H1 (cell line): ENCODE measurements around the gene SH3RF3. TPM values are rescaled to one million over a fixed set of nuclear protein-coding genes. Genes with fewer than 3 reads are reported as not detected.

ENCODE experiments used
- CTCF ChIA-PET: fragments of 300-600 bp; sonication (Branson Sonifier 250); formaldehyde crosslinking; loops from one replicate; lab custom pipeline; 2021; ENCODE audit not compliant: partially characterized antibody; lab: Charles Lee
- POLR2A ChIA-PET: fragments of 300-600 bp; sonication (Branson Sonifier 250); formaldehyde crosslinking; loops from one replicate; lab custom pipeline; 2021; ENCODE audit warnings: inconsistent platforms; ENCODE audit not compliant: partially characterized antibody; lab: Charles Lee
- DNase-seq, 2 experiments: peaks; one replicate each; pipeline versions ENCODE4 v3.0.0 to v3.0.0-alpha.2; 2010 to 2022; ENCODE audit warnings: low spot score in 2 of 2, low read depth in 1 of 2, mixed read lengths in 1 of 2
- FAIRE-seq: peaks from 2 replicates; lab custom pipeline; 2011; peaks lifted over from hg19 to GRCh38; lab: Jason Lieb, UNC
- H2AFZ ChIP-seq: 2 replicates; pipeline ENCODE4 v1.8.1; 2012; ENCODE audit warnings: low read length, inconsistent platforms
- H2AK5ac ChIP-seq: 2 replicates; pipeline ENCODE4 v1.6.1; 2013; ENCODE audit warnings: low read depth, low read length
- H2BK120ac ChIP-seq: replicated peaks from 2 replicates; pipeline ENCODE3; 2013; ENCODE audit warnings: low read depth, low read length, inconsistent platforms
- H2BK12ac ChIP-seq: 2 replicates; pipeline ENCODE4 v1.6.1; 2013; ENCODE audit warnings: low read depth, low read length
- H2BK15ac ChIP-seq: 2 replicates; pipeline ENCODE4 v1.6.1; 2013; ENCODE audit warnings: low read length
- H2BK20ac ChIP-seq: 2 replicates; pipeline ENCODE4 v1.6.1; 2013; ENCODE audit warnings: low read length
- H2BK5ac ChIP-seq: 2 replicates; pipeline ENCODE4 v1.6.1; 2013; ENCODE audit warnings: low read depth, low read length
- H3K14ac ChIP-seq: 2 replicates; pipeline ENCODE4 v1.6.1; 2013; ENCODE audit warnings: inconsistent platforms; ENCODE audit not compliant: insufficient read length
- H3K18ac ChIP-seq: 2 replicates; pipeline ENCODE4 v1.6.1; 2013; ENCODE audit warnings: low read length; ENCODE audit errors: extremely low read depth
- H3K23ac ChIP-seq: 2 replicates; pipeline ENCODE4 v1.6.1; 2013; ENCODE audit warnings: inconsistent platforms; ENCODE audit not compliant: insufficient read length
- H3K23me2 ChIP-seq: 2 replicates; pipeline ENCODE4 v1.6.1; 2013; ENCODE audit warnings: low read depth, low read length
- H3K27ac ChIP-seq: 2 replicates; pipeline ENCODE4 v1.6.1; 2011; ENCODE audit warnings: low read depth, low read length, inconsistent platforms
- H3K27me3 ChIP-seq, 4 experiments: replicated peaks in 1 of 4; 1 replicate in 1 of 4; 2 replicates in 3 of 4; pipeline versions ENCODE4 v1.6.1 to v1.8.1; 2011 to 2013; ENCODE audit warnings: low read length in 3 of 4, mild to moderate bottlenecking in 3 of 4, inconsistent platforms in 2 of 4, mixed read lengths in 2 of 4, moderate library complexity in 1 of 4; ENCODE audit not compliant: control insufficient read depth in 3 of 4, insufficient read depth in 3 of 4; ENCODE audit errors: extremely low read depth in 1 of 4
- H3K36me3 ChIP-seq, 4 experiments: 2 replicates each; pipeline versions ENCODE4 v1.6.1 to v1.8.1; 2011 to 2013; ENCODE audit warnings: mild to moderate bottlenecking in 4 of 4, low read length in 3 of 4, moderate library complexity in 2 of 4, control low read depth in 1 of 4, inconsistent platforms in 1 of 4; ENCODE audit not compliant: insufficient read depth in 4 of 4, control insufficient read depth in 2 of 4
- H3K4ac ChIP-seq: replicated peaks from 2 replicates; pipeline ENCODE3; 2013; ENCODE audit warnings: low read length, low read depth, mixed read lengths, inconsistent platforms; ENCODE audit not compliant: insufficient read length
- H3K4me1 ChIP-seq, 4 experiments: replicated peaks in 1 of 4; 1 replicate in 1 of 4; 2 replicates in 3 of 4; pipeline versions ENCODE4 v1.6.1 to v1.8.1; 2011 to 2013; ENCODE audit warnings: low read length in 3 of 4, inconsistent platforms in 2 of 4, mixed read lengths in 1 of 4; ENCODE audit not compliant: insufficient read depth in 4 of 4, control insufficient read depth in 3 of 4
- H3K4me2 ChIP-seq, 2 experiments: 2 replicates each; pipeline versions ENCODE4 v1.6.1 to v1.8.1; 2011 to 2013; ENCODE audit warnings: low read depth in 2 of 2, low read length in 2 of 2, control low read depth in 1 of 2, inconsistent platforms in 1 of 2, mild to moderate bottlenecking in 1 of 2; ENCODE audit not compliant: insufficient read depth in 1 of 2
- H3K4me3 ChIP-seq, 4 experiments: fragments of 200-600, 300-600 bp in 1 of 4; sonication (generic), shearing (Covaris generic), sonication (Bioruptor Twin) in 1 of 4; 2 replicates each; pipeline versions ENCODE4 v1.5.1 to v1.8.1; 2011 to 2016; ENCODE audit warnings: low read length in 4 of 4, low read depth in 3 of 4, control low read depth in 2 of 4, inconsistent platforms in 2 of 4, mild to moderate bottlenecking in 2 of 4, mixed read lengths in 1 of 4, moderate library complexity in 1 of 4; ENCODE audit not compliant: insufficient read depth in 2 of 4; ENCODE audit errors: extremely low read depth in 1 of 4
- H3K56ac ChIP-seq: replicated peaks from 2 replicates; pipeline ENCODE3; 2013; ENCODE audit warnings: low read depth, mild to moderate bottlenecking, mixed read lengths, low read length, inconsistent platforms; ENCODE audit not compliant: insufficient read length
- H3K79me1 ChIP-seq: 2 replicates; pipeline ENCODE4 v1.6.1; 2013; ENCODE audit warnings: low read depth, low read length, control low read depth
- H3K79me2 ChIP-seq, 2 experiments: 2 replicates each; pipeline versions ENCODE4 v1.6.1 to v1.8.1; 2012 to 2013; ENCODE audit warnings: low read length in 2 of 2, mild to moderate bottlenecking in 2 of 2, inconsistent platforms in 1 of 2; ENCODE audit not compliant: insufficient read depth in 2 of 2, control insufficient read depth in 1 of 2
- H3K9ac ChIP-seq, 4 experiments: replicated peaks in 1 of 4; 1 replicate in 1 of 4; 2 replicates in 3 of 4; pipeline versions ENCODE4 v1.6.1 to v1.8.1; 2011 to 2013; ENCODE audit warnings: low read depth in 3 of 4, low read length in 3 of 4, control low read depth in 2 of 4, mild to moderate bottlenecking in 2 of 4, moderate library complexity in 2 of 4, inconsistent platforms in 1 of 4; ENCODE audit errors: extremely low read depth in 1 of 4
- H3K9me3 ChIP-seq, 2 experiments: 2 replicates each; pipeline versions ENCODE4 v1.6.1 to v1.8.1; 2012 to 2013; ENCODE audit warnings: mild to moderate bottlenecking in 2 of 2, moderate library complexity in 2 of 2, control low read depth in 1 of 2, inconsistent platforms in 1 of 2, low read depth in 1 of 2, low read length in 1 of 2, mixed read lengths in 1 of 2; ENCODE audit not compliant: insufficient read depth in 2 of 2
- H4K20me1 ChIP-seq, 2 experiments: replicated peaks in 1 of 2; 2 replicates each; pipeline versions ENCODE3 to v1.8.1; 2011 to 2013; ENCODE audit warnings: inconsistent platforms in 2 of 2, low read length in 2 of 2, mild to moderate bottlenecking in 1 of 2; ENCODE audit not compliant: insufficient read depth in 2 of 2, control insufficient read depth in 1 of 2
- H4K5ac ChIP-seq: 2 replicates; pipeline ENCODE4 v1.6.1; 2013; ENCODE audit warnings: low read length, low read depth, mixed read lengths, inconsistent platforms; ENCODE audit not compliant: insufficient read length
- H4K8ac ChIP-seq: 2 replicates; pipeline ENCODE4 v1.8.0; 2013; ENCODE audit warnings: mild to moderate bottlenecking, moderate library complexity, low read length, inconsistent platforms; ENCODE audit not compliant: insufficient read depth; ENCODE audit errors: extremely low read depth
- H4K91ac ChIP-seq: replicated peaks from 2 replicates; pipeline ENCODE3; 2013; ENCODE audit warnings: low read length, mixed read lengths, inconsistent platforms; ENCODE audit not compliant: insufficient read length
- ASH2L ChIP-seq: fragments of 200-600, 300-600 bp; sonication (generic); IDR thresholded peaks from one replicate; pipeline ENCODE4 v1.7.1; 2017; ENCODE audit warnings: low read length
- CEBPB ChIP-seq: IDR thresholded peaks from 2 replicates; pipeline ENCODE4 v1.6.1; 2012; ENCODE audit warnings: low read depth, low read length
- CREB1 ChIP-seq: IDR thresholded peaks from 2 replicates; pipeline ENCODE4 v1.6.1; 2012; ENCODE audit warnings: inconsistent platforms
- EGR1 ChIP-seq: IDR thresholded peaks from 2 replicates; pipeline ENCODE4 v1.6.1; 2011; ENCODE audit warnings: low read depth, low read length, borderline replicate concordance
- GABPA ChIP-seq: IDR thresholded peaks from 2 replicates; pipeline ENCODE4 v1.6.1; 2011; ENCODE audit warnings: mild to moderate bottlenecking, low read length, moderate library complexity, borderline replicate concordance; ENCODE audit not compliant: insufficient read depth
- HDAC2 ChIP-seq, 2 experiments: fragments of 300-600 bp in 1 of 2; sonication (generic) in 1 of 2; IDR thresholded peaks; 2 replicates each; pipeline ENCODE4 v1.6.1; 2011 to 2012; ENCODE audit warnings: low read depth in 2 of 2, low read length in 2 of 2, mild to moderate bottlenecking in 2 of 2, moderate library complexity in 2 of 2, borderline replicate concordance in 1 of 2, inconsistent platforms in 1 of 2
- JUN ChIP-seq: IDR thresholded peaks from 2 replicates; pipeline ENCODE4 v1.6.1; 2011; ENCODE audit warnings: low read depth, mild to moderate bottlenecking, improper control_type of control experiment, low read length
- NANOG ChIP-seq: IDR thresholded peaks from 2 replicates; pipeline ENCODE4 v1.6.1; 2011; ENCODE audit warnings: low read length, low read depth, mild to moderate bottlenecking, inconsistent platforms; ENCODE audit not compliant: insufficient read depth, poor library complexity, severe bottlenecking
- RBBP5 ChIP-seq: IDR thresholded peaks from 2 replicates; pipeline ENCODE4 v1.7.1; 2012; ENCODE audit warnings: low read depth, mild to moderate bottlenecking, inconsistent platforms, low read length, moderate library complexity, borderline replicate concordance
- RXRA ChIP-seq: IDR thresholded peaks from 2 replicates; pipeline ENCODE4 v1.6.1; 2011; ENCODE audit warnings: low read depth, mild to moderate bottlenecking, low read length, moderate library complexity; ENCODE audit not compliant: insufficient read depth
- SIRT6 ChIP-seq: IDR thresholded peaks from one replicate; pipeline ENCODE4 v1.7.1; 2012; ENCODE audit warnings: low read length, inconsistent platforms
- SRF ChIP-seq: IDR thresholded peaks from 2 replicates; pipeline ENCODE4 v1.6.1; 2011; ENCODE audit warnings: mild to moderate bottlenecking, low read depth, low read length, moderate library complexity
- TAF1 ChIP-seq: IDR thresholded peaks from 2 replicates; pipeline ENCODE4 v1.6.1; 2011; ENCODE audit warnings: mild to moderate bottlenecking, low read depth, low read length
- YY1 ChIP-seq: IDR thresholded peaks from 2 replicates; pipeline ENCODE4 v1.6.1; 2011; ENCODE audit warnings: low read depth, mild to moderate bottlenecking, low read length
- ZNF274 ChIP-seq: IDR thresholded peaks from 2 replicates; pipeline ENCODE4 v1.7.0; 2012; ENCODE audit warnings: low read length, borderline replicate concordance; ENCODE audit errors: extremely low read depth
- WGBS, 2 experiments: shearing (Covaris generic) in 1 of 2; methylation state at CpG; one replicate each; pipeline versions ENCODE4 v1.1.6 to v1.1.7; 2013 to 2015; ENCODE audit warnings: low lambda C conversion rate in 2 of 2, mixed read lengths in 2 of 2, inconsistent platforms in 1 of 2, low coverage in 1 of 2, missing lambda C conversion rate in 1 of 2; ENCODE audit not compliant: insufficient replicate concordance in 2 of 2, insufficient coverage in 1 of 2, insufficient read length in 1 of 2; ENCODE audit errors: extremely low coverage in 1 of 2, missing lambda C conversion rate in 1 of 2; 5-methylcytosine and 5-hydroxymethylcytosine counted together
- polyA plus RNA-seq, 7 experiments: library from polyadenylated mRNA; depleted of rRNA in 3 of 7; stranded (reverse) in 5 of 7; unstranded in 2 of 7; fragments of >200 nt in 5 of 7; fragments of 200-250 nt in 2 of 7; gene quantifications; 1 replicate in 5 of 7; 2 replicates in 1 of 7; 4 replicates in 1 of 7; pipeline versions ENCODE4 v1.2.1 to v1.2.3, GENCODE V29; 2011 to 2013; ENCODE audit warnings: missing spikeins in 2 of 7, mixed read lengths in 2 of 7
- total RNA-seq: library from RNA; stranded (reverse); fragmentation: NEBNext Ultra II Directional; extraction: Animal tissue kit (Norgen Biotek cat#: 25700); gene quantifications from 2 replicates; pipeline ENCODE4 v1.2.1, GENCODE V29; 2021

SH3RF3 gene
- total and polyA plus RNA-seq, 2 of the 8 experiments (the other 6 are each of a cell fraction or from before 2014, with no cell fraction given), result 0.11 to 0.65 TPM

DNA sequence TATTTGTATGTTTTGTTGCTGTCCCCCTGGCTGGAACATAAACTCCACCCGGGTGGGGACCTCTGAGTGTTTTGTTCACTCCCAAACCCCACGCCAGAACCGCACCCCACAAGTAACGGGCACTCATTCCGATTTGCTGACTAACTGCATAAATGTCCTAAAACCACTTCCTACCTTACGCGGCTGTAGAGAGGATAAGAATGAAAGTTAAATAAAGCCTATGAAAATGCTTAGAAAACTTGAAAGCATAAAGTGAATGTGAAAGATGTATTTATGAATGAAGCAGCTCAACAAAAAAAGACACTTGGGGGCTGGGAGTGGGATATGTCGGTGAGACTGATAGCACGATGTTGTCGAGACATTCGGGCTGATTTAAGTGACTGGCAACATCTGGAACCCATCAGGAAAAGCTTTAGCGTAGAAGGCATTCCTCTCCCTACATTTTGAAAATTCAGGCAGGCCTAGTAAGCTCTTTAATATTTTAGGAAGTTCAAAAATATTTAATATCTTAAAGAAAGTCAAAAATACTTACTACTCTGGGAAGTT, 206.7 kb downstream of the SH3RF3 start:
- POLR2A ChIA-PET, result no interaction called here
- Histone ChIP-seq H4K8ac (no peak overlapping the region), H3K9ac (no peak overlapping the region), H2BK5ac (no peak overlapping the region), H4K20me1 (no peaks in the 10 kb centered on the region), H3K27ac (no peak overlapping the region), H3K4me1 (peaks cover 0 to 9% (median 4%) of the 10 kb centered on the region in 4 experiments; a peak in 3 of 7 replicates), H3K4ac (no peak overlapping the region), H3K9me3 (peaks cover 5% of the 10 kb centered on the region in 2 experiments), H3K14ac (no peak overlapping the region), H4K5ac (no peak overlapping the region), H2AK5ac (no peak overlapping the region), H3K23ac (no peak overlapping the region), H3K4me3 (no peak overlapping the region), H4K91ac (no peak overlapping the region), H2BK120ac (no peak overlapping the region), H3K4me2 (no peak overlapping the region), H2BK12ac (no peak overlapping the region), H3K79me1 (no peaks in the 10 kb centered on the region), H3K36me3 (no peaks in the 10 kb centered on the region), H2AFZ (no peak overlapping the region), H3K27me3 (no peaks in the 10 kb centered on the region), H3K18ac (no peak overlapping the region), H3K56ac (no peak overlapping the region), H3K23me2 (no peaks in the 10 kb centered on the region), H2BK15ac (no peak overlapping the region), H2BK20ac (no peak overlapping the region), H3K79me2 (no peaks in the 10 kb centered on the region)
- 99% methylated on average over 12 of the region's 12 CpGs; no CpG with 5 or more reads in 1 of the 2 experiments for WGBS, 2 experiments
- CTCF ChIA-PET, result no interaction called here
- DNase-seq (no peak), FAIRE-seq (no peak)
- TF ChIP-seq JUN (no peak), RXRA (no peak), EGR1 (no peak), CREB1 (no peak), NANOG (no peak), HDAC2 (IDR thresholded peaks at IDR 0.05; ENCODE audit: borderline replicate concordance in 1 of 2, low read depth in 2 of 2, low read length in 2 of 2) (no peak), ASH2L (no peak), ZNF274 (no peak), RBBP5 (no peak), TAF1 (no peak), YY1 (no peak), SRF (no peak), GABPA (no peak), SIRT6 (no peak), CEBPB (no peak)
